ENCODE data around the gene CEP112.
"Not testable (repeated sequence)": the region's sequence is repeated elsewhere in the genome, so short reads cannot be mapped to it uniquely, and the experiment has no call there.

Gene CEP112

DNA sequence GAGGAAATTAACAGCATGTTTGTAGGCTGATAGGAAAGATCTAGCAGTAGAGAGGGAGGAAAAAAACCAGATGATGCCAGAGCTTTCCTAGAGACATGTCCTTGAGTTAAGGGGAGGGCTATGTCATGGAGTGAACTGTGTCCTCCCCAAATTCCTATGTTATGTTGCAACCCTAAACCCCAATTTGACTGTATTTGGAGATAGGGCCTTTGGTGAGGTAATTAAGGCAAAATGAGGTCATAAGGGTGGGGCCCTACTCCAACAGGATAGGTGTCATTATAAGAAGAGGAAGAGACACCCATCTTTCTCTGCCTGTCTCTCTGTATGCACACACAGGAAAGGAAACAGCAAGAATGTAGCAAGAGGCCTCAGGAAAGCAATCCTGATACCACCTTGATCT is 435.2 kb downstream of the CEP112 start:
- DNase-seq, result no peak

DNA sequence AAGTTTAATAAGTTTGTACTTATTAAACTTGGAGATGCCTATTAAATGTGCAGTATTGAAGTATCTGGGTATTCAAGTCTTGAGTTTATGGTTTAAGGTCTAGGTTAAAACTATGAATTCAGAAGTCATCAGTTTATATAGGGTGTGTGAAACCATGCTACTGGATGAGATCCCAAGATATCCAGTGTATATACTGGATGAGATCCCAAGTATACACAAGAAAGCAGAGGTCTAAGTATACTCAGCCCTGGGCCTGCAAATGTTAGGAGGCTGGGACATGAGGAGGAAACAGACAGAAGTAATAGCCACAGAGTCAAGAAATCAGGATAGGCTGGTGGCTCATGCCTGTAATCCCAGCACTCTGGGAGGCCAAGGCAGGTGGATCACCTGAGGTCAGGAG is 436.1 kb downstream of the CEP112 start:
- no peak for DNase-seq

DNA sequence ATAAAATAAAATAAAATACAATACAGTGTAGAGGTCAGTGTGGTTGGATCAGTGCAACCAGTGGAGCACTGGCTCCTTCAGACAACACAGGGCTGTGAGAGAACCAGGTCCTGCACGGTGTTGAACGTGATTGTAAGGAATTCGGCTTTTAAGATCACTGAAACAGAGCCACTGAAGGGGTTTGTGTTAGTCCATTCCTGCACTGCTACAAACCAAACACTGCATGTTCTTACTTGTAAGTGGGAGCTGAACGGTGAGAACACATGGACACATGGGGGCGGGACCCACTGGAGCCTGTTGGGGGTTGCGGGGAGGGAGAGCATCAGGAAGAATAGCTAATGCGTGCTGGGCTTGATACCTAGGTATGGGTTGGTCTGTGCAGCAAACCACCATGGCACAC is 437.3 kb downstream of the CEP112 start:
- no peak for DNase-seq

DNA sequence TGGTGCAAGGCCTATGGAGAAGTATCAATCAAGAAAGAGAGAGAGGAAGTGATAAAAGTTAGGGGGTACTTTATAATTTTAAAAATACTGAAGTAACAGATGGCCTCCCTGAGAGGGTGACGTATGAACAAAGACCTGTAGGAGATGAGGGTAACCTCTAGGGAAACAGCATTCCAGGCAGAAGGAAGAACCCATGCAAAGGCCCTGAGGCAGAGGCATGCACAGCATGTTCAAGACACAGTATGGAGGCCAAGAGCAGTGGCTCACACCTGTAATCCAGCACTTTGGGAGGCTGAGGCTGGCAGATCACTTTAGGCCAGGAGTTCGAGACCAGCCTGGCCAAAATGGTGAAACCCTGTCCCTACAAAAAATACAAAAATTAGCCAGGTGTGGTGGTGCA is 437.9 kb downstream of the CEP112 start:
- DNase-seq, result no peak

DNA sequence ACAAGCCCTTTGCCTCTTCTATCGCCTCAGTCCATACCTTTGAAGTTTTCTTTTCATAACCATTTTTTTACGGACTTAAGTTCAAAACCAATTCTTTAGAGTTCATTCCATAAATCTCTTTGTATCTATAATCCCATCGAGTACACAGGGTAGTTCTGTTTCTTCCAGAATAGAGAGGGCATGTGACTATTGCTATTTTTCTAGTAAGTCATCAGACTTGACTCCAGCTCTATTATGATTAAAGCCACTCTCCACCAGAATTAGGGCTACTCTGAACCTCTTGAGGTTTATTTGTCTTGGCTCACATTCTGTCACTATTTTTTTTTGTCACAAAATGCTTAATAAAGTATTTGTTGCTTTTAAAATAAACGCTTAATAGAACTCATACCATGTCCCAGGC is 438.6 kb downstream of the CEP112 start:
- no peak for DNase-seq

DNA sequence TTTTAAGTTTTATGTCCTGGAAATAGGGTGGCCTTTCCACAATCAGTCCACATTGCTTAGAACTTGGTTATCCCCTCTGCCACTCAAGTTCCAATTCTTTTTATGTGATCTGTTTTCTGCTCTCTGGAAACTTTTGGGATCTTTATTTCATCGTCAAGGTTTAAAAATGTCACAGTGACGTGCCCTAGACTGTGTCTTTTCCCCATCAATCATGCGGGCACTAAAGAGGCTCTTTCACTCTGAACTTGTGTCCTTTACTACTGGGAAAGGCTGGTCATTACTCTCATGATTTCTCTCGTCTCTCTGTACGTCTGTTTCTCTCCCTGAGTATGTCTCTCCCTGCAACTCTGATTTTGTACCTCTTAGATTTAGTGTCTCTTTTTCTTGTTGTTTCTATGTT is 440.7 kb downstream of the CEP112 start:
- no peak for DNase-seq

DNA sequence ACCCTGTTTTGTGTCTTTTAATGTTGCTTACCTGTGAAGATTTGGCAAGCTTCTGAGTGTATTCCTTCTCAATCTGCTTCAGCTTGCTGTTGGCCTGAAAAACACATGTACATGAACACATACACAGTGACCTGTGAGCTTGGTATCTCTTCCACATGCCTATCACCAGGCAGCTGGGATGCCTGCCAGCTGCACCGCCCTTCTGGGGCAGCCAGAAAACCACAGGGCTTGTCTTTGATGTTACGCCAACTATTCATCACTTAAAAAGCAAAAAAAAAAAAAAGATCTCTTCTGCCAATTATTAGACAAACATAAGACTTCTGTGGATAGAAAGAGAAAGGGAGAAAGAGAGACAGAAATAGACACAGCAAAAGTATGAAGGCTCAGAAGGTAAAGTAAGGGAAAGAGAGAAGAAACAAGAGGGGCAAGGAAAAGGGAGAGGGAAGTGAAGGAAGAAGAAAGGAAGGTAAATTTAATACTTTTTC is 441.3 kb downstream of the CEP112 start:
- DNase-seq, result peak; percentile 92

DNA sequence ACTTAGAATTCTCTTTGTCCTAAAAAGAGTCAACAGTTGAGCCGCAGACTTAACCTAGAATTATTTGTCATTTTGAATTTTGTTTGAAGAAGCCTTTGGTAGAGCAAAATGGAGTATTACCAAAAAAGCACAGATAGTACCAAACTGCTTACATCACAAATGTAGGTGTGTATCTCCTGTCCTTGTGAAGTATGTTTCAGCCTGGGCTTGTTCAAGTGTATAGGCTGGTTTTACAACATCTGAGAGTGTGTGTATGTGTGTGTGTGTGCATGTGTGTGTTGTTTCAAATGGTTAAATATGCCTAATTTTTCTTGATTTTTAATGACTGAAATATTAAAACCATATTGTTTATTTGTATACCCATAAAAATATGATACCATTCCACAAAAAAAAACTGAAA is 441.8 kb downstream of the CEP112 start:
- no peak for DNase-seq

DNA sequence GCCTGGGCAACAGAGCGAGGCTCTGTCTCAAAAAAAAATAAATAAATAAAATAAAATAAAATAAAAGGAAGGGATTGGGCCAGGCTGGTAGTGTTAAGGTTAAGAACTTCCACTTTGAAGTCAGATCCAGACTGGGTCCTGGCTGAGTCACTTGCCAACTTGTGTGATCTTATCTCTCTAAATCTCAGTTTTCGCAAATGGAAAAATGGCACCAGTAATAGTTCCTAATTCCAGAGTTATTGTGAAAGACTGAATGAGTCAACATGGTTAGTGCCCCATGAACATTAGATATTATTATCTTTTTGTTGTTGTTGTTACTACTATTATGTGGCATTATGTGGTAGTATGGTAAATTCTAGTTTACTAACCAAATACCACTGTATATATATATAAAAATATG is 442.5 kb downstream of the CEP112 start:
- no peak for DNase-seq

DNA sequence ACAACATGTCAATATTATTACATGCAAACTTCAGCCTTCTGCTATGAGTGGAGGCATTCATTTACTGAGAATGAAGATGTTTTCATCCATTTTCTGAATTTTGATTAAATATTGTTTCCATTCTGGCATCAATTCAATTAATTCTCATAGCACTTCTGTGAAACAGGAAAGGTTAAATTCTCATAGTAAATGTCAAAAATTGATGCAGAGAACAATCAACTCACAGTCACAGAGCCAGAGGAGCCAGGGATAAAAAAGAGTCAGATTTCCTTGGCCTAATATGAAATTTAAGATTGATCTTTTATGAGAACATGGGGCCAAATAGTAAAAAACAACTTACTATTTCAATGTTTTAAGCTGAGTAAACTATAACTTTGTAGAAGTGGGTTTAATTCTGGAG is 446.7 kb downstream of the CEP112 start:
- no peak for DNase-seq

DNA sequence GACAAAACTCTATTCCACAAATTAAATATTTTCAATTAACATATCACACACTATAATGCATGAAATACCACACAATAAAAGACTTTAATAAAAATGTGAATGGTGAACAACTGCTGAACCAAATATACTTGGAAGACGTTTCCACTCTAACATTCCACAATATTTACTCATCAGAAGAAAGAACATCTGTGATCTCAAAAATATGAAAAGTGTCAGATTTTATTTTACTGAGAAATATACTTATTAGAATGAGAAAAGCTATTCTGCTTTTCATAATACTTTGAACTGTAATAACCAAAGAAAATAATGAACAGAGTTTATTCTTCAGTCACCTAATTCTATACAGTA is 448.7 kb downstream of the CEP112 start:
- no peak for DNase-seq

DNA sequence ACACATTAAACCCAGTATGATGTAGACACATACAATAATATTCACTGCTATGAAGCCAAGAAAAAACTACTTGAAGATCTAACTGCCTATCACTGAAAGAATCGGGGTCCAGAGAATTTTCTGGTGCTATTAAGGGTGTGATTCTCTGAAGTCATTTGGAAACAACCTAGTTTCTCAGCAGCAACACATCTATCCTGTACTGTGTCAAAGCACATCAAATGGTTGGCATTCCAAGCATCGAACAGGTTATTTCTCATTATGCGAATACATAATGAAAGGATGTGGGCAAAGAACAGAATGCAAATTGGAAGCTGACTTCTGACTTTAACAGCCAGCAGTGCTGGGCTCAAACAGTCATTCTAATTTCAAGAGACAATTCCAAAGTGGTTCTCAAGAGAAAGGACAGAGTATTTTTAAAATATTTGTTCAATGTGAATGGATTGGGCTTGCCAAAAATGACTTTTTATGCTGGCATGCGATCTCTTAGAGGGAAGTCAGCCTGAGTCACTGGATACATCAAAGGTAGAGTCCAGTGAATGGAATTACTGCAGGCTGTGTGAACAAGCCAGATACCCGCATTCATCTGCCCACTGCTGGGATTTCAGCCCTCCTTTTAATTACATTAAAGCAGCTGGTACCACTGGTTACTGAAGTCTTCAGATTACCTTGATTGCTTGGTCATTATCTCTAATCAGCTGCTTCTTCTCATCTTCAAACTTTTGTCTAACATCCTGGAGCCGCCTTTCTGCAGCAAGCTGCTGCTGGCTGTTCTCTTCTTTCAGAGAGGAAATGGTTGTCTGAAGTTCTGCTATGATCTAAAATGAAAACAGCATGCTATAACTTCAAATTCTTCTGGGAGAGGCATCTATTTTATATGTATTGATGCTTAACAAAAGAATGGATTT is 449.3 kb downstream of the CEP112 start:
- no peak for DNase-seq

DNA sequence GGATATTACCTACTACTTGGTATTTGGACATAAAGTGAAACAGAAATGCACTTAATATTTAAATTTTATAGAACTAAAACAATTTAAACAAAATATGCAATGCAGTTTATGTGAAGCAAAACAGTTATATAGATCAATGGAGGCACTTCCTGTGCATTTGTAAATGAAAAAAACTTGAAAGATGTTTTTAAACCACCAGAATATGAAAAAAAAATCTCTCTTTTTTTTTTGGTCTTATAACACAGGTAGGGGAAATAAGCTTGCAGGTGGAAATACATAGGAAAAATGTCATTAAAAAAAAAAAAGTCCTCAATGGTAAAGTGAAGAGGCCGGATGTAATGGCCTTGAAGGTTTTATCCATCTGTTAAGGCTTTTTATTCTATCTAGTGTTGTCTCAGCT is 450.2 kb downstream of the CEP112 start:
- DNase-seq, result no peak

DNA sequence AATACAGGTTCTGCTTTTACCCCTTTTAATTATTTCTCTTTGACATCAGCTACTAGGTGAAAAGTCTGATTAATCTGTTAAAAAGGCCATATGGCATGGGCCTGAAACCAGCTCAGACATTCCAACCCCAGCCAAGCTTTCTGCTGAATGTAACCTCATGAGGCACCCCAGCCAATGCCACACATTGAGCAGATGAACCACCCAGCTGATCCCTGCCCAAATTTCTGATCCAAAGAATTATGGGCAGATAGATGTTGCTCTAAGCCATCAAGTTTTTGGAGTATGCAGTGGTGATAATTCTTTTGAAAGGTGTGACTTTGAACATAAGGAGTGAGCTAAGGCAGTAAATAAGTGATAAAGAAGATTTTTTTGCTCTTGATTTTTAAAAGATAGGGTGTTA is 452.9 kb downstream of the CEP112 start:
- DNase-seq, result no peak

DNA sequence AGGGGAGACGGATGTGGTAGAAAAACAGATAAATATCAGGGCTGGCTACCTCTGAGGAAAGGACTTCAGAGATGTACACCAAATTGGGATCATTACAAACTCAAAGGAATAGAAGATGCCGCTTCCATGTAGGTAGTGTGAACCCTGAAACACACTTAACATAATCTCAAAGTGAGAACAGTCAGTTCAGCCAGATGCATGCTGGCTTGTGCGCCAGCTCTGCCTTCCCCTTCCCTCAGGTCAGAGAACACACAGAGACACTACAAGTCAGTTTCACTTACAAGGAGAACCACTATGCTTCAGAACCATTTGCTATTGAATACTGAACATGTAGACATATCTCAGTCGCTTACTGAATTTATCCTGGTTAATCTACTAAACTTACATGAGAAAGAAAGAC is 454.5 kb downstream of the CEP112 start:
- DNase-seq, result no peak

DNA sequence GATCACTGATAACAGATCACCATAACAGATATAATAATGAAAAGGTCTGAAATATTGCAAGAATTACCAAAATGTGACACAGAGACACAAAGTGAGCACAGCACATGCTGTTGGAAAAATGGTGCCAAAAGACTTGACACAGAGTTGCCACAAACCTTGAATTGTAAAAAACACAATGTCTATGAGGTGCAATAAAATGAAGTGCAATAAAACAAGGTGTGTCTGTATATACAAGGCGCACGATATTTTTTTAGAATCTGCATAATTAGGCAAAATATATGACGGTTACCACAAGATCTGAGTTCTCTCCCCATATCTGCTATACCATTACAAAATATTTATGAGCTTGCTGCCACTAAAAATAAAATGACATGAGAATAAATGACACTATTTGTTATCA is 458.6 kb downstream of the CEP112 start:
- DNase-seq, result no peak

DNA sequence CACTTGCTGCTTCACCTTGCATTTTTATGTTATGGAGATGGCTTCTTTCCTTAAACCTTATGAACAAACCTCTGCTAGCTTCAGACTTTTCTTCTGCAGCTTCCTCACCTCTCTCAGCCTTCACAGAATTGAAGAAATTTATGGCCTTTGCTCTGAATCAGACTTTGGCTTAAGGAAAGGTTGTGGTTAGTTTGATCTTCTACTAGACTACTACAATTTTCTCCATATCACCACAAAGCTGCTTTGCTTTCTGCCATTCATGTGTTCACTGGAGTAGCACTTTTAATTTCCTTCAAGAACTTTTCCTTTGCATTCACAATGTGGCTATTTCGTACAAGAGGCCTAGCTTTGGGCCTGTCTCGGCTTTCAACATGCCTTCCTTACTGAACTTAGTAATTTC is 459.3 kb downstream of the CEP112 start:
- DNase-seq, result not testable (repeated sequence)

DNA sequence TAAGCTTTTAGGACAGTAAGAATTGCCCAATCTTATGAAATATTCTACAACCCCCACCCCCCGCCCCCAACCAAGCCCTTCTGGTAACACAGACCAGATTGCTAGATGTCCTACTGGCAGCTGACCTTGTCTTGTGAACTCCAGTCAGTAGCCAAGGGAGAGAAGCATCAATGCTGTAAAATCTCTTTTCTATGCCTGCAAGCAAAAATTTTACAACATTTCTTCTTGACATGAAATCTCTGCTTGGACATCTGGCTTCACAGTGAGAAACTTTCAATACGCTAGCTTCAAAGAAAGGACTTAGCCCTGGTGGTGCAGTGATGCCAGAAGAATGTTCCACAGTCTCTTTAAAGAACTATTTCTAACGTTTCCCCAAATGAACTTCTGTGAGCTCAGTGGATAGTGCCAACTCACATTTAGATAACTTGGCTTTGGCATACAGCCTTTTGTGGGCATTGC is 461.2 kb downstream of the CEP112 start:
- DNase-seq, result no peak

DNA sequence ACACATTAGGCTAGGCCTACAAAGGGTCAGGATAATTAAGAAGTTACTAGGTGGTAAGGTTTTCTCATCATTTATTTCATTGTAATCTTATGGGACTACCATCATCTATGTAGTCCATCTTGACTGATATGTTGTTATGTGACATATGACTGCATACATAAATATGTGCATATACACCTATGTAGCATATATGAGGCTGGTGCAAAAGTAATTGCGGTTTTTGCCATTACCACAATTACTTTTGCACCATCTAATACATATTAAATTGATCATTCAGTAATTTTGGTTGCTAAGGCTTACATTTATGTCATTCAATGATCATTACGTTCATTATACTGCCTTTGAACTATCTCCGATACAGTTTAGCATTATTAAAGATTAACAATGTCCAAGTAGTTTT is 462.7 kb downstream of the CEP112 start:
- no peak for DNase-seq

DNA sequence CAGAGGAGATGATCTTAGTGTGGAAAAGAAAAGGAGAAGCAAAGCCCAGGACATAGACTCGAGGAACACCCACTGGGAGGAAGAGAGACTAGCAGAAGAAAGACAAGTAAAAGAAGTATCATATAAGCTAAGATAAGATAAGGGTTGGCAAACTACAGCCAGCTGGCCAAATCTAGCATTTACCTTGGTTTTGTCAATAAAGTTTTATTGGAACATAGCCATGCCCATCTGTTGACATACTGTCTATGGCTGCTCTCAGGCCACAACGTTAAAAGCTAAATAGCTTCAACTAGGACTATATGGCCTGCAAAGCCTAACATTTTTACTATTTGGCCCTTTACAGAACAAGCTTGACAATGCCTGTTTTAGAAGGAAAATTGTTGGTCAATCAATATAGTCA is 464.1 kb downstream of the CEP112 start:
- no peak for DNase-seq

DNA sequence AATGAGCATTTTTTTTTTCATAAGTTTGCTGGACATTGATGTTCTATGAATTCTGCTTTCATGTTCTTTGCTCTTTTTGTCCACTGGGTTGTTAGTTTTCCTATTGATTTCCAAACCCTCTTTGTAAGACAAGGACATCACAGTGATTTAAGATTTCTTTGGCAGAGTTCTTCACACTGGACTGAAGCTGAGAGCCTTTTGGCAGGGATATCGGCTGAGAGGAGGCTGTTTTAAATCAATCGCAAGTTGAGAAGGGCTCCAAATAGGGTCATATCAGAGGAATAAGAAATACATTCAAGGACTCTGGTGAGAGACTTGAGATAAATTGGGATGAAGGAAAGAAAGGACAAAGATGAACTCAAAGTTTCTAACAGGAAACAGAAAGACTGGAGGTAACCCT is 464.7 kb downstream of the CEP112 start:
- no peak for DNase-seq

DNA sequence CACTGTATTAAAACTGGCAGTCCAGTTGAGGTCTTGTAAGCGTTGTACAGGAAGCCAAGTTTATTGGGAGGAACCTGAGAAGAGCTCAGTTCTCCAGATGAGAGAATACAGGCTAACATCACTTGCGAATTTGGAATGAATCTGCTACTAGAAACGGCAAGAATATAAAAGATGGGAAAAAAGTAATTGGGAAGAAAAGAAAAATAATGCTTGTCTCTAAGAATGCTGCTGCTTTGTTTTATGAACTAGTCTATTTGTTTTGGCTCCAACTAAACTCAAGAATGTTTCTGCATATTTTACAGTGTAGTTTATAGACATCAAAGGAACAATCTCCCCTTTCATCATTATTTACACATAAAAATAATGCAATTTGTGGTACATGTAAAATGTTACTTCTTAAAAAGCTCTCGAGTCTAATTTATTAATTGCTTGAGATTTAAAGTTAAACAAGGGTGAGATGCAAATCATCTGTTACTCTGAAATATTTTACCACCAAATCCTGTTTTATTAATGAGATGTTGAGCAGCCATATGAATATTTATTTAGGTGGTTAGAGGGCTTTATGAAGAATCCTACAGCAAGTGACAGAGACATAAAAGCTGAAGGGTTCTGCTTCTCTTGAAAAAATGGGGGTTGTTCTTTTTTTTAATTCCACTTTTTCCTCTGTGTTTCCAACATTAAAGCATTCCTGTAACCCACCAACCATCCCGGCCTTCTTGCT is 468.3 kb downstream of the CEP112 start:
- DNase-seq, result no peak

DNA sequence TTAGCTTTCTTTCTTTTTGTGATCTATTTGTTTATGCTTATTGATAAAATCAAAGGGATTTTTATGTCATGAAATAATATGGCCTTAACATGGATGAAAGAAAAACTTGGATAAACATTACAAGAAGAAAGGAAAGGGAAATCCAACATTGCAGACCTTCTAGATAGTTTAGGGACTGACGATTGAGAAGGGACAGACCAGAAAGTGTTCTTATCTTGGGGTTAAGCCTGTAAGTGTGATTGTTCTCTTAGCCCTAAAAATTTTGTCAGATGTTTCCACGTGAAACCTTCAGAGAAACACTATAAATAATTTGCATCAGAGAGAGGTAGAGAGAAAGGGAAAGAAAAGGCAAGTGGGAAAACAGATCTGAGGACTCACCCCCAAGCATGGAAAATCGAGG is 473.3 kb downstream of the CEP112 start:
- no peak for DNase-seq

Measured in RPMI8226 (cell line).